HG03064 (cell line): ENCODE measurements around the gene UBE2S.

Source experiments
- ATAC-seq: cut with Tn5 transposase; IDR thresholded peaks from one replicate; pipeline ENCODE4 v1.9.1; 2021; ENCODE audit warnings: low read depth; ENCODE audit not compliant: unreplicated experiment

UBE2S gene

GRCh38 chr19:55366790-55367189 lies 40.8 kb downstream of the UBE2S start:
- ATAC-seq: no peak

GRCh38 chr19:55365964-55366363 lies 41.6 kb downstream of the UBE2S start:
- ATAC-seq: no peak

- no peak for ATAC-seq
Observed at GRCh38 chr19:55365245-55365644, 42.3 kb downstream of the UBE2S start.

GRCh38 chr19:55362990-55363716 lies 44.4 kb downstream of the UBE2S start, which contains the start of gene GARIN5B:
Gene GARIN5B (minus strand): TSS chr19:55363260. CDS start chr19:55363066, 194 bp downstream.
- no peak for ATAC-seq

GRCh38 chr19:55362174-55362989 lies 45.2 kb downstream of the UBE2S start:
- ATAC-seq: no peak

- ATAC-seq: no peak
Observed at GRCh38 chr19:55360902-55361301, 46.7 kb downstream of the UBE2S start.

- ATAC-seq: no peak
Observed at GRCh38 chr19:55358943-55359908, 48.4 kb downstream of the UBE2S start.

- ATAC-seq: no peak
Observed at GRCh38 chr19:55358493-55358892, 49.1 kb downstream of the UBE2S start.

- no peak for ATAC-seq
Observed at GRCh38 chr19:55355213-55355821, 52.3 kb downstream of the UBE2S start.

- no peak for ATAC-seq
Observed at GRCh38 chr19:55354698-55355212, 52.8 kb downstream of the UBE2S start, which contains the start of gene COX6B2. Gene COX6B2 (minus strand): TSS chr19:55354719. CDS start chr19:55354521, 198 bp downstream.

GRCh38 chr19:55353803-55354697 lies 53.5 kb downstream of the UBE2S start:
- ATAC-seq: no peak

GRCh38 chr19:55353356-55353802 lies 54.2 kb downstream of the UBE2S start:
- ATAC-seq: no peak

GRCh38 chr19:55352549-55353145 lies 54.9 kb downstream of the UBE2S start:
- no peak for ATAC-seq

- ATAC-seq: no peak
Observed at GRCh38 chr19:55352040-55352439, 55.5 kb downstream of the UBE2S start.

- ATAC-seq: no peak
Observed at GRCh38 chr19:55350620-55351315, 56.8 kb downstream of the UBE2S start.
